Fibroblast of lung (primary cell): ENCODE data around the gene ZC3H7B. TPM values are rescaled to one million over a fixed set of nuclear protein-coding genes. Genes with fewer than 3 reads are reported as not detected.

Experiments used
- DNase-seq, 2 donors: peaks; one replicate each; pipeline versions ENCODE4 v3.0.0 to v3.0.0-alpha.2; 2010; ENCODE audit warnings: low read depth in 2 of 2
- H2AFZ ChIP-seq: 2 replicates; pipeline ENCODE4 v1.5.1; 2012; ENCODE audit warnings: low read length, control low read depth, inconsistent platforms
- H3K27ac ChIP-seq: 2 replicates; pipeline ENCODE4 v1.5.1; 2011; ENCODE audit warnings: low read length, control low read depth; ENCODE audit not compliant: insufficient read depth
- H3K27me3 ChIP-seq: 2 replicates; pipeline ENCODE4 v1.5.1; 2011; ENCODE audit warnings: mild to moderate bottlenecking, low read length; ENCODE audit not compliant: control insufficient read depth, insufficient read depth
- H3K36me3 ChIP-seq: 2 replicates; pipeline ENCODE4 v1.5.1; 2011; ENCODE audit warnings: low read length; ENCODE audit not compliant: control insufficient read depth, insufficient read depth
- H3K4me1 ChIP-seq: 2 replicates; pipeline ENCODE4 v1.5.1; 2011; ENCODE audit warnings: low read length; ENCODE audit not compliant: control insufficient read depth, insufficient read depth; ENCODE audit errors: extremely low read depth
- H3K4me2 ChIP-seq: 2 replicates; pipeline ENCODE4 v1.5.1; 2011; ENCODE audit warnings: low read length, control low read depth; ENCODE audit not compliant: insufficient read depth; ENCODE audit errors: extremely low read depth
- H3K4me3 ChIP-seq, 4 experiments: fragments of 200-600 bp in 1 of 4; sonication (generic) in 1 of 4; replicated peaks in 1 of 4; 2 replicates each; pipeline ENCODE4 v1.5.1; 2011 to 2016; ENCODE audit warnings: low read length in 4 of 4, low read depth in 3 of 4, mild to moderate bottlenecking in 3 of 4, control low read depth in 2 of 4, inconsistent platforms in 1 of 4, mixed read lengths in 1 of 4; ENCODE audit not compliant: insufficient read depth in 1 of 4; ENCODE audit errors: control extremely low read depth in 1 of 4
- H3K79me2 ChIP-seq: 2 replicates; pipeline ENCODE4 v1.5.1; 2012; ENCODE audit warnings: mild to moderate bottlenecking, low read length, inconsistent platforms; ENCODE audit not compliant: control insufficient read depth, insufficient read depth
- H3K9ac ChIP-seq: 2 replicates; pipeline ENCODE4 v1.5.1; 2011; ENCODE audit warnings: mild to moderate bottlenecking, low read length, control low read depth; ENCODE audit not compliant: insufficient read depth
- H3K9me3 ChIP-seq: 2 replicates; pipeline ENCODE4 v1.5.1; 2012; ENCODE audit warnings: low read depth, low read length; ENCODE audit not compliant: control insufficient read depth, insufficient read depth
- H4K20me1 ChIP-seq: 2 replicates; pipeline ENCODE4 v1.5.1; 2011; ENCODE audit warnings: low read length; ENCODE audit not compliant: control insufficient read depth, insufficient read depth; ENCODE audit errors: extremely low read depth
- EZH2 ChIP-seq: IDR thresholded peaks from 2 replicates; pipeline ENCODE4 v1.5.1; 2012; ENCODE audit warnings: low read length, control low read depth, mild to moderate bottlenecking; ENCODE audit errors: missing control alignments
- polyA plus RNA-seq, 2 donors: library from polyadenylated mRNA; depleted of rRNA in 1 of 2; stranded (reverse) in 1 of 2; unstranded in 1 of 2; fragments of >200 nt; gene quantifications; 2 replicates each; pipeline ENCODE4 v1.2.1, GENCODE V29; 2011 to 2012; ENCODE audit warnings: missing spikeins in 1 of 2
- total RNA-seq: library from RNA; depleted of rRNA; stranded (reverse); fragments of >200 nt; gene quantifications from 2 replicates; pipeline ENCODE4 v1.2.1, GENCODE V29; 2014
- TF ChIP-seq, protein P1 (sequence below), 2 donors: IDR thresholded peaks in 1 of 2; conservative IDR thresholded peaks in 1 of 2; 1 replicate in 1 of 2; 2 replicates in 1 of 2; pipeline ENCODE4 v1.5.1; 2011 to 2012; ENCODE audit warnings: low read length in 2 of 2, control low read depth in 1 of 2, inconsistent platforms in 1 of 2, low read depth in 1 of 2, mild to moderate bottlenecking in 1 of 2

The ZC3H7B gene
- total and polyA plus RNA-seq, 2 donors (not counting 1 experiment from before 2014, with no cell fraction given) = 30.6 to 64.4 TPM

DNA sequence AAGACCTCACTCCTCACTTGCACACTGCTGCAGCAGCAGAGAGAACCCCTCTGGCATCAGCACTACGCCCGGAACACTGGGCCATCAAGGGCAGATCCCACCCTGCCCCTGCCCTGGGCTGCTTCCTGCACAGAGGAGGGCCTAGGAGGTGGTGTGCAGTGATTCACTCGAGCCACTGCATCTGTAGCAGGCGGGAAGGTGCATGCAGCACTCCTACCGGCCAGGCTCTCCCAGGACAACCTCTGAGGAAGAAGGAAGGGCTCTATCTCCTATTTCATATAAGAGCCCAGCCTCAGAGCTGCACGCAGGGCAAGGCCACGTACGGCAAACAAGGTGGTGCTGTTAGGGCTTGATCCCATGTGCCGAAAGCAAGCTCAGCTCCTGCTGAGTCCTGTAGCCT lies 29.5 kb upstream of the ZC3H7B start:
- Histone ChIP-seq H3K4me1 (no peaks in the 10 kb centered on the region), H3K27ac (no peak overlapping the region), H2AFZ (no peak overlapping the region), H3K4me2 (no peak overlapping the region), H3K79me2 (peaks cover 7% of the 10 kb centered on the region), H3K4me3 (no peak overlapping the region), H3K9ac (no peak overlapping the region), H3K9me3 (no peaks in the 10 kb centered on the region), H4K20me1 (no peaks in the 10 kb centered on the region), H3K27me3 (no peaks in the 10 kb centered on the region), H3K36me3 (peaks cover 31% of the 10 kb centered on the region)
- TF ChIP-seq, protein P1, sequence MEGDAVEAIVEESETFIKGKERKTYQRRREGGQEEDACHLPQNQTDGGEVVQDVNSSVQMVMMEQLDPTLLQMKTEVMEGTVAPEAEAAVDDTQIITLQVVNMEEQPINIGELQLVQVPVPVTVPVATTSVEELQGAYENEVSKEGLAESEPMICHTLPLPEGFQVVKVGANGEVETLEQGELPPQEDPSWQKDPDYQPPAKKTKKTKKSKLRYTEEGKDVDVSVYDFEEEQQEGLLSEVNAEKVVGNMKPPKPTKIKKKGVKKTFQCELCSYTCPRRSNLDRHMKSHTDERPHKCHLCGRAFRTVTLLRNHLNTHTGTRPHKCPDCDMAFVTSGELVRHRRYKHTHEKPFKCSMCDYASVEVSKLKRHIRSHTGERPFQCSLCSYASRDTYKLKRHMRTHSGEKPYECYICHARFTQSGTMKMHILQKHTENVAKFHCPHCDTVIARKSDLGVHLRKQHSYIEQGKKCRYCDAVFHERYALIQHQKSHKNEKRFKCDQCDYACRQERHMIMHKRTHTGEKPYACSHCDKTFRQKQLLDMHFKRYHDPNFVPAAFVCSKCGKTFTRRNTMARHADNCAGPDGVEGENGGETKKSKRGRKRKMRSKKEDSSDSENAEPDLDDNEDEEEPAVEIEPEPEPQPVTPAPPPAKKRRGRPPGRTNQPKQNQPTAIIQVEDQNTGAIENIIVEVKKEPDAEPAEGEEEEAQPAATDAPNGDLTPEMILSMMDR (conservative IDR thresholded peaks at IDR 0.05 in 1 of 2, IDR thresholded peaks at IDR 0.05 in 1 of 2; ENCODE audit: low read depth in 1 of 2, low read length in 2 of 2) = no peak
- TF ChIP-seq EZH2 = no peak
- DNase-seq = no peak

DNA sequence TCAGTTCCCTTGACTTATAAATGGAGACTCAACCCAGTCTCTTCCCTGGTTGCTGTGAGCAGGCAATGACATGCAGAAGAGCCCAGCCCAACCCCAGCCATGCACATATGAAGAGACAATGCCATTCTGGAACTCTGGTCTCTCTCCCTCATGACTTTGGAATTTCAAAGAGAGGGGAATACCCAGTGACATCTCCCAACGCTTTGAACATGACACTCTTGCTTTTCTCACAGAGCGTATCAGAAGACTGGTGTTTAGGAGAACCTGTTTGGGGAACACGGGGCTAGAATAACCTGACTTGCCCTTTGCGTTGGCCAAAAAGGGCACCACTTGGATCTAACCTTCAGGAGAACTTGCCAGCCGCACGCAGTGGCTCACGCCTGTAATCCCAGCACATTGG lies 28.2 kb upstream of the ZC3H7B start:
- H3K36me3 ChIP-seq = peaks cover 29% of the 10 kb centered on the region
- no peaks in the 10 kb centered on the region for H3K4me1 ChIP-seq
- H3K9me3 ChIP-seq = no peaks in the 10 kb centered on the region
- DNase-seq = no peak
- no peak overlapping the region for H3K27ac ChIP-seq
- H4K20me1 ChIP-seq = no peaks in the 10 kb centered on the region
- H3K79me2 ChIP-seq = peaks cover 10% of the 10 kb centered on the region
- H3K4me2 ChIP-seq = no peak overlapping the region
- no peak overlapping the region for H3K4me3 ChIP-seq
- H3K9ac ChIP-seq = no peak overlapping the region
- H2AFZ ChIP-seq = no peak overlapping the region
- no peaks in the 10 kb centered on the region for H3K27me3 ChIP-seq
- TF ChIP-seq, protein P1 (conservative IDR thresholded peaks at IDR 0.05 in 1 of 2, IDR thresholded peaks at IDR 0.05 in 1 of 2; ENCODE audit: low read depth in 1 of 2, low read length in 2 of 2) = no peak
- TF ChIP-seq EZH2 = no peak

DNA sequence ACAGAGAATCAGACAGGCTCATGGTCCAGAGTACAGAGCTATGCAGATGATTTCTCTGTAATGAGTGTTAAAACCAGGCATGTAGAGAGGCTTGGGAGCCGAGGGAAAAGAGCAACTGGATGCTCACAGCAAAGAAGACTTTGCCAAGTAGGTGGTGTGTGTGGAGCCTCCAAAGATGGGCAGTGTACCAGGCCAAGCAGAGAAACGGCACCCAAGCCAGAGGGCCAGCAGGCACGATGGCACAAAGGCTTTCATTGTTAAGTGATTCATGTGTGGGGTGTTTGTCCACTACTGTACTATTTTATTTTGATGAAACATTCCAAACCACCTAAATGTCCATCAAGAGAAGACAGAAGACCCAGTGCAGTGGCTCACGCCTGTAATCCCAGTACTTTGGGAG lies 26.5 kb upstream of the ZC3H7B start:
- DNase-seq = no peak
- Histone ChIP-seq H3K4me2 (no peak overlapping the region), H2AFZ (no peak overlapping the region), H3K4me3 (no peak overlapping the region), H3K9me3 (no peaks in the 10 kb centered on the region), H3K27ac (no peak overlapping the region), H4K20me1 (no peaks in the 10 kb centered on the region), H3K9ac (no peak overlapping the region), H3K36me3 (peaks cover 26% of the 10 kb centered on the region), H3K79me2 (peaks cover 15% of the 10 kb centered on the region), H3K27me3 (no peaks in the 10 kb centered on the region), H3K4me1 (no peaks in the 10 kb centered on the region)
- TF ChIP-seq, protein P1 (conservative IDR thresholded peaks at IDR 0.05 in 1 of 2, IDR thresholded peaks at IDR 0.05 in 1 of 2; ENCODE audit: low read depth in 1 of 2, low read length in 2 of 2) = no peak
